Hepatocyte (in vitro differentiated cells): ENCODE data around the gene CDS2. TPM values are rescaled to one million over a fixed set of nuclear protein-coding genes. Genes with fewer than 3 reads are reported as not detected.

Source experiments
- DNase-seq: peaks from one replicate; pipeline ENCODE4 v3.0.0-alpha.2; 2016; ENCODE audit warnings: low spot score
- H2AFZ ChIP-seq: fragments of 200-600 bp; sonication (generic); 2 replicates; pipeline ENCODE4 v1.6.0; 2016; ENCODE audit warnings: antibody characterized with exemption, mild to moderate bottlenecking
- H3K27ac ChIP-seq: fragments of 200-600 bp; sonication (generic); 2 replicates; pipeline ENCODE4 v1.5.1; 2016; ENCODE audit warnings: mild to moderate bottlenecking
- H3K27me3 ChIP-seq: fragments of 200-600 bp; sonication (generic); 2 replicates; pipeline ENCODE4 v1.6.1; 2016
- H3K36me3 ChIP-seq: fragments of 200-600 bp; sonication (generic); replicated peaks from 2 replicates; pipeline ENCODE4 v1.5.1; 2016; ENCODE audit warnings: low read depth; ENCODE audit not compliant: insufficient read depth
- H3K4me1 ChIP-seq: fragments of 200-600 bp; sonication (generic); 2 replicates; pipeline ENCODE4 v1.5.1; 2016; ENCODE audit warnings: mild to moderate bottlenecking, moderate library complexity; ENCODE audit not compliant: insufficient read depth
- H3K4me2 ChIP-seq: fragments of 200-600 bp; sonication (generic); 2 replicates; pipeline ENCODE4 v1.6.0; 2016
- H3K4me3 ChIP-seq: fragments of 200-600 bp; sonication (generic); 2 replicates; pipeline ENCODE4 v1.5.1; 2016; ENCODE audit warnings: mild to moderate bottlenecking
- H3K79me2 ChIP-seq: fragments of 200-600 bp; sonication (generic); 2 replicates; pipeline ENCODE4 v1.6.0; 2017; ENCODE audit warnings: mild to moderate bottlenecking
- H3K9me2 ChIP-seq: fragments of 200-600 bp; sonication (generic); replicated peaks from 2 replicates; pipeline ENCODE4 v1.6.0; 2017; ENCODE audit warnings: mild to moderate bottlenecking; ENCODE audit not compliant: insufficient read depth
- H3K9me3 ChIP-seq: fragments of 200-600 bp; sonication (generic); 2 replicates; pipeline ENCODE4 v1.5.1; 2016; ENCODE audit warnings: low read depth, mild to moderate bottlenecking
- H4K20me1 ChIP-seq: fragments of 200-600 bp; sonication (generic); 2 replicates; pipeline ENCODE4 v1.6.0; 2016; ENCODE audit warnings: mild to moderate bottlenecking; ENCODE audit not compliant: insufficient read depth, poor library complexity, severe bottlenecking
- CTCF ChIP-seq: fragments of 200-600 bp; sonication (generic); IDR thresholded peaks from 2 replicates; pipeline ENCODE4 v1.5.1; 2016; ENCODE audit warnings: antibody characterized with exemption, mild to moderate bottlenecking; ENCODE audit not compliant: poor library complexity
- EZH2 ChIP-seq: fragments of 200-600 bp; sonication (generic); IDR thresholded peaks from 2 replicates; pipeline ENCODE4 v1.6.1; 2016; ENCODE audit warnings: antibody characterized with exemption, mild to moderate bottlenecking, borderline replicate concordance
- EZH2phosphoT487 ChIP-seq: fragments of 200-600 bp; sonication (generic); IDR thresholded peaks from one replicate; pipeline ENCODE4 v1.6.1; 2018; ENCODE audit warnings: antibody characterized with exemption, mild to moderate bottlenecking, low read depth, moderate library complexity; ENCODE audit not compliant: unreplicated experiment, severe bottlenecking
- WGBS: methylation state at CpG from one replicate; pipeline ENCODE4 v1.1.6; 2016; ENCODE audit warnings: low lambda C conversion rate; ENCODE audit errors: missing lambda C conversion rate; 5-methylcytosine and 5-hydroxymethylcytosine counted together
- polyA plus RNA-seq: library from polyadenylated mRNA; unstranded; fragments of >200 nt; fragmentation: Nextera tagmentation; extraction: Ambion mirVana; gene quantifications from 2 replicates; pipeline ENCODE4 v1.2.1, GENCODE V29; 2016
- total RNA-seq: library from RNA; depleted of rRNA; stranded (reverse); fragments of >200 nt; gene quantifications from 2 replicates; pipeline ENCODE4 v1.2.3, GENCODE V29; 2014

The CDS2 gene
- total and polyA plus RNA-seq, 2 experiments from 2014 or later: 27.0 to 48.9 TPM

GRCh38 chr20:5091902-5092301 is 34.9 kb upstream of the CDS2 start:
- 68% methylated on average over 6 of the region's 6 CpGs for WGBS
- Histone ChIP-seq H3K79me2 (no peaks in the 10 kb centered on the region), H3K27ac (no peak overlapping the region), H2AFZ (no peak overlapping the region), H3K4me2 (no peak overlapping the region), H4K20me1 (no peaks in the 10 kb centered on the region), H3K9me3 (no peaks in the 10 kb centered on the region), H3K36me3 (no peaks in the 10 kb centered on the region), H3K27me3 (no peaks in the 10 kb centered on the region), H3K4me3 (no peak overlapping the region), H3K4me1 (no peaks in the 10 kb centered on the region), H3K9me2 (no peaks in the 10 kb centered on the region)
- TF ChIP-seq CTCF (no peak), EZH2phosphoT487 (no peak), EZH2 (no peak)
- no peak for DNase-seq

GRCh38 chr20:5092765-5093339 is 34.0 kb upstream of the CDS2 start:
- Histone ChIP-seq H3K4me3 (no peak overlapping the region), H3K36me3 (no peaks in the 10 kb centered on the region), H3K9me2 (no peaks in the 10 kb centered on the region), H3K9me3 (no peaks in the 10 kb centered on the region), H3K27ac (no peak overlapping the region), H3K4me2 (no peak overlapping the region), H2AFZ (no peak overlapping the region), H3K27me3 (no peaks in the 10 kb centered on the region), H3K79me2 (no peaks in the 10 kb centered on the region), H3K4me1 (no peaks in the 10 kb centered on the region), H4K20me1 (no peaks in the 10 kb centered on the region)
- TF ChIP-seq CTCF (no peak), EZH2phosphoT487 (no peak), EZH2 (no peak)
- WGBS: 98% methylated on average over 4 of the region's 4 CpGs
- no peak for DNase-seq

- no peak overlapping the region for H3K4me2 ChIP-seq
- no peaks in the 10 kb centered on the region for H3K79me2 ChIP-seq
- H3K9me3 ChIP-seq: no peaks in the 10 kb centered on the region
- H3K4me3 ChIP-seq: no peak overlapping the region
- no peaks in the 10 kb centered on the region for H3K36me3 ChIP-seq
- H3K4me1 ChIP-seq: no peaks in the 10 kb centered on the region
- no peaks in the 10 kb centered on the region for H3K9me2 ChIP-seq
- TF ChIP-seq EZH2phosphoT487 (no peak), EZH2 (no peak), CTCF (no peak)
- H3K27me3 ChIP-seq: no peaks in the 10 kb centered on the region
- no peak overlapping the region for H2AFZ ChIP-seq
- no peaks in the 10 kb centered on the region for H4K20me1 ChIP-seq
- WGBS: 96% methylated on average over 3 of the region's 3 CpGs
- no peak for DNase-seq
- H3K27ac ChIP-seq: no peak overlapping the region
Observed at GRCh38 chr20:5095454-5095853, 31.4 kb upstream of the CDS2 start.

- TF ChIP-seq EZH2phosphoT487 (no peak), EZH2 (no peak), CTCF (no peak)
- Histone ChIP-seq H3K4me1 (no peaks in the 10 kb centered on the region), H3K9me2 (no peaks in the 10 kb centered on the region), H3K9me3 (no peaks in the 10 kb centered on the region), H3K27ac (no peak overlapping the region), H4K20me1 (no peaks in the 10 kb centered on the region), H3K36me3 (no peaks in the 10 kb centered on the region), H2AFZ (no peak overlapping the region), H3K27me3 (no peaks in the 10 kb centered on the region), H3K4me3 (no peak overlapping the region), H3K4me2 (no peak overlapping the region), H3K79me2 (no peaks in the 10 kb centered on the region)
- WGBS: 96% methylated on average over 3 of the region's 3 CpGs
- DNase-seq: no peak
Observed at GRCh38 chr20:5095931-5096330, 30.9 kb upstream of the CDS2 start.
